Keratinocyte (primary cell): ENCODE data around the gene TREML1. TPM values are rescaled to one million over a fixed set of nuclear protein-coding genes. Genes with fewer than 3 reads are reported as not detected.

Experiments
- DNase-seq: peaks from one replicate; pipeline ENCODE4 v3.0.0-alpha.2; 2011; ENCODE audit warnings: low read depth, missing footprints, low spot score
- FAIRE-seq: peaks from 2 replicates; lab custom pipeline; 2011; peaks lifted over from hg19 to GRCh38; lab: Jason Lieb, UNC
- H2AFZ ChIP-seq: 2 replicates; pipeline ENCODE4 v1.6.0; 2012; ENCODE audit warnings: low read length, control low read depth, inconsistent platforms; ENCODE audit not compliant: control insufficient read depth
- H3K27ac ChIP-seq: 2 replicates; pipeline ENCODE4 v1.5.1; 2011; ENCODE audit warnings: low read length; ENCODE audit not compliant: control insufficient read depth, insufficient read depth
- H3K27me3 ChIP-seq: 3 replicates; pipeline ENCODE4 v1.6.0; 2011; ENCODE audit warnings: low read length; ENCODE audit not compliant: control insufficient read depth, insufficient read depth; ENCODE audit errors: extremely low read depth
- H3K36me3 ChIP-seq, 2 experiments: 2 replicates in 1 of 2; 3 replicates in 1 of 2; pipeline ENCODE4 v1.5.1; 2011; ENCODE audit warnings: low read length in 2 of 2, mild to moderate bottlenecking in 1 of 2; ENCODE audit not compliant: control insufficient read depth in 2 of 2, insufficient read depth in 2 of 2; ENCODE audit errors: extremely low read depth in 1 of 2
- H3K4me1 ChIP-seq: 3 replicates; pipeline ENCODE4 v1.5.1; 2011; ENCODE audit warnings: low read length; ENCODE audit not compliant: control insufficient read depth, insufficient read depth; ENCODE audit errors: extremely low read depth
- H3K4me2 ChIP-seq: 3 replicates; pipeline ENCODE4 v1.6.0; 2011; ENCODE audit warnings: low read depth, low read length; ENCODE audit not compliant: control insufficient read depth, insufficient read depth; ENCODE audit errors: extremely low read depth
- H3K4me3 ChIP-seq, 3 experiments: fragments of 200-600 bp in 1 of 3; sonication (generic) in 1 of 3; 2 replicates in 2 of 3; 3 replicates in 1 of 3; pipeline ENCODE4 v1.5.1; 2011 to 2016; ENCODE audit warnings: low read length in 3 of 3, mild to moderate bottlenecking in 3 of 3, control low read depth in 2 of 3, inconsistent platforms in 1 of 3, low read depth in 1 of 3, mixed read lengths in 1 of 3, mixed run types in 1 of 3, moderate library complexity in 1 of 3; ENCODE audit not compliant: control insufficient read depth in 2 of 3, insufficient read depth in 2 of 3; ENCODE audit errors: extremely low read depth in 1 of 3
- H3K79me2 ChIP-seq: 2 replicates; pipeline ENCODE4 v1.6.0; 2012; ENCODE audit warnings: low read length; ENCODE audit not compliant: control insufficient read depth, insufficient read depth
- H3K9ac ChIP-seq: 3 replicates; pipeline ENCODE4 v1.6.0; 2011; ENCODE audit warnings: low read length; ENCODE audit not compliant: control insufficient read depth, insufficient read depth; ENCODE audit errors: extremely low read depth
- H3K9me1 ChIP-seq: 3 replicates; pipeline ENCODE4 v1.6.0; 2011; ENCODE audit warnings: low read length; ENCODE audit not compliant: control insufficient read depth, insufficient read depth; ENCODE audit errors: extremely low read depth
- H3K9me3 ChIP-seq: 2 replicates; pipeline ENCODE4 v1.5.1; 2012; ENCODE audit warnings: low read depth, low read length; ENCODE audit not compliant: control insufficient read depth
- H4K20me1 ChIP-seq: 3 replicates; pipeline ENCODE4 v1.6.0; 2011; ENCODE audit warnings: low read length; ENCODE audit not compliant: control insufficient read depth, insufficient read depth; ENCODE audit errors: extremely low read depth
- EZH2 ChIP-seq: IDR thresholded peaks from one replicate; pipeline ENCODE4 v1.6.1; 2012; ENCODE audit warnings: inconsistent platforms, mild to moderate bottlenecking, low read length, moderate library complexity
- dilution Hi-C: fragments of 300-500 bp; cut with MboI; formaldehyde crosslinking; loops from one replicate; pipeline ENCODE4 v1.7.0; 2020; ENCODE audit warnings: low sequenced_read_pairs; ENCODE audit not compliant: extremely low pct_ligation_motif_present
- polyA plus RNA-seq, 5 experiments: library from polyadenylated mRNA; depleted of rRNA in 3 of 5; stranded (reverse) in 3 of 5; stranded (forward) in 1 of 5; unstranded in 1 of 5; fragments of >200 nt; gene quantifications; 1 replicate in 1 of 5; 2 replicates in 3 of 5; 3 replicates in 1 of 5; pipeline versions ENCODE4 v1.2.1 to v1.2.3, GENCODE V29; 2011 to 2012; ENCODE audit warnings: missing spikeins in 2 of 5, low read depth in 1 of 5, low replicate concordance in 1 of 5
- TF ChIP-seq, protein P1 (sequence below), 3 experiments: IDR thresholded peaks in 1 of 3; conservative IDR thresholded peaks in 1 of 3; optimal IDR thresholded peaks in 1 of 3; 2 replicates in 2 of 3; 3 replicates in 1 of 3; pipeline versions ENCODE3 to v1.5.1; 2011; ENCODE audit warnings: low read length in 3 of 3, mild to moderate bottlenecking in 3 of 3, moderate library complexity in 2 of 3, control low read depth in 1 of 3, inconsistent platforms in 1 of 3; ENCODE audit not compliant: insufficient read depth in 2 of 3; ENCODE audit errors: extremely low read depth in 1 of 3

The TREML1 gene
- polyA plus RNA-seq, 1 donor (not counting 4 experiments of a cell fraction or from before 2014, with no cell fraction given) = 0.26 TPM

GRCh38 chr6:41187924-41188886 is 34.1 kb upstream of the TREML1 start:
- FAIRE-seq = no peak

DNA sequence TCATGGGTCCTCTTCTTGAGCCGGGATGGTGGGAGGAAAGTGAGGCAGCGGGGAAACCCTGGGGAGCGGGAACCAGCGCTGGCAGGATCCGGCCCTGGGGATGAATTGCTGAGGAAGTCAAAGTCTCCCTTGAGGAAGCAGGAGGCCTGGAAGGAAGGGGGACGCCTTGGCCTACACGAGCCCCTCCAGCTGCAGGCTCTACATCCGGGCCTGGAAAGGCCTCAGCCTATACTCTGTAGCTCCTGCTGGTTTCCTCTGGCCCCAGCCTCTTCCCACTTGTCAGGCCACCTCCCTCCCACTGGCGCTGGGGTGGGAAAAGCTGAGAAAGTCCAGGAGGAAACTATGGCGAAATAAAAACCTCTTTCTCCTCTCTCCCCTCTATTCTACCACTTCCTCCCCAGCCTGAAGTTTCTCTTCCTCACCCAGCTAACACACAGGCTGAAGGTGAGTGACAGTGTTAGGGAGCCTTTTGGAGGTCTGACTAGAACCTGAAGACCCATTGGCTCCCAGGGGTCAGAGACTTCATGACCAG is 31.9 kb upstream of the TREML1 start:
- Histone ChIP-seq H3K36me3 (no peaks in the 10 kb centered on the region), H3K9me3 (peaks cover 5% of the 10 kb centered on the region), H3K4me3 (no peak overlapping the region), H3K4me1 (peaks cover 4% of the 10 kb centered on the region), H3K27me3 (no peaks in the 10 kb centered on the region), H3K9me1 (no peaks in the 10 kb centered on the region), H3K9ac (no peak overlapping the region), H3K79me2 (no peaks in the 10 kb centered on the region), H3K4me2 (no peak overlapping the region), H4K20me1 (no peaks in the 10 kb centered on the region), H3K27ac (no peak overlapping the region), H2AFZ (no peak overlapping the region)
- no peak for DNase-seq
- no peak for TF ChIP-seq EZH2
- TF ChIP-seq, protein P1, sequence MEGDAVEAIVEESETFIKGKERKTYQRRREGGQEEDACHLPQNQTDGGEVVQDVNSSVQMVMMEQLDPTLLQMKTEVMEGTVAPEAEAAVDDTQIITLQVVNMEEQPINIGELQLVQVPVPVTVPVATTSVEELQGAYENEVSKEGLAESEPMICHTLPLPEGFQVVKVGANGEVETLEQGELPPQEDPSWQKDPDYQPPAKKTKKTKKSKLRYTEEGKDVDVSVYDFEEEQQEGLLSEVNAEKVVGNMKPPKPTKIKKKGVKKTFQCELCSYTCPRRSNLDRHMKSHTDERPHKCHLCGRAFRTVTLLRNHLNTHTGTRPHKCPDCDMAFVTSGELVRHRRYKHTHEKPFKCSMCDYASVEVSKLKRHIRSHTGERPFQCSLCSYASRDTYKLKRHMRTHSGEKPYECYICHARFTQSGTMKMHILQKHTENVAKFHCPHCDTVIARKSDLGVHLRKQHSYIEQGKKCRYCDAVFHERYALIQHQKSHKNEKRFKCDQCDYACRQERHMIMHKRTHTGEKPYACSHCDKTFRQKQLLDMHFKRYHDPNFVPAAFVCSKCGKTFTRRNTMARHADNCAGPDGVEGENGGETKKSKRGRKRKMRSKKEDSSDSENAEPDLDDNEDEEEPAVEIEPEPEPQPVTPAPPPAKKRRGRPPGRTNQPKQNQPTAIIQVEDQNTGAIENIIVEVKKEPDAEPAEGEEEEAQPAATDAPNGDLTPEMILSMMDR (optimal IDR thresholded peaks at IDR 0.05 in 1 of 3, IDR thresholded peaks at IDR 0.05 in 1 of 3, conservative IDR thresholded peaks at IDR 0.05 in 1 of 3; ENCODE audit: extremely low read depth in 1 of 3, insufficient read depth in 2 of 3, low read length in 3 of 3) = no peak
- dilution Hi-C loops = loop anchor here (25.0 kb wide), 1 partner anchor 99 kb away; no protein-coding TSS in a partner anchor
- no peak for FAIRE-seq

More at GRCh38 chr6:41187924-41188886, 34.1 kb upstream of the TREML1 start:
- no peak for DNase-seq
- no peaks in the 10 kb centered on the region for H3K4me1 ChIP-seq
- TF ChIP-seq EZH2 = no peak
- TF ChIP-seq, protein P1 (optimal IDR thresholded peaks at IDR 0.05 in 1 of 3, IDR thresholded peaks at IDR 0.05 in 1 of 3, conservative IDR thresholded peaks at IDR 0.05 in 1 of 3; ENCODE audit: extremely low read depth in 1 of 3, insufficient read depth in 2 of 3, low read length in 3 of 3) = no peak
- H2AFZ ChIP-seq = no peak overlapping the region
- no peak overlapping the region for H3K4me3 ChIP-seq
- H3K4me2 ChIP-seq = no peak overlapping the region
- peaks cover 7% of the 10 kb centered on the region for H3K27me3 ChIP-seq
- H4K20me1 ChIP-seq = no peaks in the 10 kb centered on the region
- no peaks in the 10 kb centered on the region for H3K79me2 ChIP-seq
- peaks cover 5% of the 10 kb centered on the region for H3K9me3 ChIP-seq
- H3K27ac ChIP-seq = no peak overlapping the region
- dilution Hi-C loops = loop anchor here (25.0 kb wide), 1 partner anchor 101 kb away; no protein-coding TSS in a partner anchor
- no peak overlapping the region for H3K9ac ChIP-seq
- no peaks in the 10 kb centered on the region for H3K36me3 ChIP-seq
- no peaks in the 10 kb centered on the region for H3K9me1 ChIP-seq
